Erythroblast (primary cell): ENCODE measurements around the gene TOMM34.

Experiments used
- GATA1 ChIP-seq: IDR thresholded peaks from 2 replicates; pipeline ENCODE4 v1.6.1; 2011; ENCODE audit warnings: low read depth, mild to moderate bottlenecking, control low read depth, low read length, moderate library complexity
- POLR2A ChIP-seq: IDR thresholded peaks from 2 replicates; pipeline ENCODE4 v1.6.1; 2011; ENCODE audit warnings: mild to moderate bottlenecking, low read length

DNA sequence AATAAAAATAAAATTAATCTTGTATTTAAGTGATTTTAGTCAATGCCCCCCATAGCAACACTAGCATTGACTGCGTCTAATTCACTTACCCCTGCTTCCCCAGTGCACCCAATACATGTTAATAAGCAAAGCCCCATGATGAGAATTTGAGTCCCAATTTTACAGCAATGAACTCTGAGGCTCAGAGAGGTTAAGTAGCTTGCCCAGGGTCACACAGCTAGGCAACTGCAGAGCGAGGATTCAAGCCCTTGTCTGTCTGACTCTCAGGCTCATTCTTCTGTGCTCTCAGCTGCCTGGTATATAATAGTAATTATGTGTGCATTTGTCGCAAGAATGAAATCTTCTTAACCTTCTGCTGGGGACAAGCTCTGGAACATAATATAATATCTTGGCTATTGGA, 41.9 kb downstream of the TOMM34 start:
- TF ChIP-seq POLR2A (no peak), GATA1 (no peak)
